D721Med (cell line): ENCODE measurements around the gene RELT.

ENCODE experiments used
- DNase-seq: peaks from one replicate; pipeline ENCODE4 v3.0.0; 2011; ENCODE audit warnings: low spot score; ENCODE audit not compliant: insufficient read length
- FAIRE-seq: peaks from 2 replicates; lab custom pipeline; 2011; peaks lifted over from hg19 to GRCh38; lab: Jason Lieb, UNC
- CTCF ChIP-seq: IDR thresholded peaks from 2 replicates; pipeline ENCODE4 v1.5.1; 2012; ENCODE audit warnings: mild to moderate bottlenecking, control low read depth; ENCODE audit not compliant: insufficient read depth; ENCODE audit errors: missing control alignments

Gene RELT

DNA sequence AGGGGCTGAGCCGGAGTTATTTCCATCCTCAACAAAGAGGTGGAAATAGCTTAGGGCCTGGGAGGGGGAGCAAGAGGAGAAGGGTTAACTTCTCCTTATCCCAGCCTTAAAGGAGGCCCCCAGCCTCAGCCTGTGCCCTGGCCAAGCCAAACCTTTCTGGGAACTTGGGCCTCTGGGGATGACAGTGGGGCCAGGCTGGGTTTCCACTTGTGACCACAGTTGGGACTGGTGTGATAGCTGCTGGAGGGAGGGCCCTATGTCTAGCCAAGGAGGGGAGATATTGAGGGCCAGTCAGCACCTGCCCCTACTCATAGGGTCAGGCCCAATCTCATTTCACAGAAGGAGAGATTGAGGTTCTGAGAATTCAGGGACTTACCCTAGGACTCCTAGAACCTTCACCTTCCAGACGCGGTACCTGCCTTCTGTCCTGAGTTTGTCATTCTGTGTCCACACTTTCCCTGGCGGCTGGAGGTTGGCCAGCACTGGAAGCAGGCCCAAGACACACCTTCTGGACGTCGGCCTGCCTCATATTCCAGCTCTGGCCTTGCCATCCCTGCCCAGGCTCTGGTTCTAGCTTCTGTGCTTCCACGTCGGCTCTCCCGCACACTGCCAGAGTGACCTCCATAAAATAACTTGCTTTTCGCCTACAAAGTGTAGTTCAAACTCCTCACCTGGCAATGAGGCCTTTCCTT is 3.1 kb downstream of the RELT start:
- no peak for TF ChIP-seq CTCF
- FAIRE-seq (no peak), DNase-seq (no peak)

DNA sequence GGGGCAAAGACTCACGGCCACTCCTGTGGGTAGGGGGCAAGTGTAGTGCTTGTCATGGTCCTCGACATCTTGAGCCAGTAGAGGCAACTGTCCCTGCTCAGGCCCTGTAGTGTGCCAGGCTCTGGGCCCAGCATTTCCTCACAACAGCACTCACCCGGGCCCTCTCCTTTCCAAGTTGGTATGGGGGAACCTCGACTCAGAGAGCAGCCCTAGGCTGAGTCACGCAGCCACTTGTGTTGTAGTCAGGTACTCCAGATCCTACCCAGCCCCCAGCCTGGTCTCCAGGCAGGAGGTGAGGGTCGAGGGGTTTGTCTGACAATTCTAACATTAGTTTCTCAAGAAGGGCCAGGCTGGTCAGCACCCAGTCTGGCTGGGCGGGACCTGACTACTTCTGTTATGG is 4.1 kb downstream of the RELT start:
- DNase-seq (no peak), FAIRE-seq (no peak)
- TF ChIP-seq CTCF: no peak

DNA sequence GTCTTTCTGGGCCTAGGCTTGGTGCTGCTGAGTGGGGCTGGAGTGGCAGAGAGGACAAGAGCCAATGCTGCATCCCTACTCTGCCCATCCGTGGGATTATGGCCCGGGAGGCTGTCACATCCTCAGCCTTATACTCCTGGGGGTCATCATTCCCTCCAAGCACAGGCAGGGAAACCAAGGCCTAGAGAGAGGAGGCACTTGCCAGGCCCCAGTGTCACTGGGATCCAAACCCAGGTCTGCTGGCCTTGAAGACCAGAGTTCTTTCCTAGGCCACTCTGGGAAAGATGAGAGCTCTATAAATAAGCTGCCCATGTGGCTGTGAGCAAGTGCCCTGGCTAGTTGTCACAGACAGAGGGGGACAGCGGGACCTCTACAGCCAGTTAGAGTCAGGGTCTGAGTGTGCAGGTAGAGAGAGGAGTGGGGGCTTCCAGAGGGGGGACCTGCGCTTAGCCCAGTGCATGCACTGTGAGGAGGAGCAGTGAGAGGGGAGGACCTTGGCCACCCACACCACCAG is 4.8 kb downstream of the RELT start:
- TF ChIP-seq CTCF: no peak
- no peak for DNase-seq
- FAIRE-seq: no peak

GRCh38 chr11:73381589-73381988 is 5.4 kb downstream of the RELT start:
- no peak for DNase-seq
- no peak for TF ChIP-seq CTCF
- FAIRE-seq: no peak

DNA sequence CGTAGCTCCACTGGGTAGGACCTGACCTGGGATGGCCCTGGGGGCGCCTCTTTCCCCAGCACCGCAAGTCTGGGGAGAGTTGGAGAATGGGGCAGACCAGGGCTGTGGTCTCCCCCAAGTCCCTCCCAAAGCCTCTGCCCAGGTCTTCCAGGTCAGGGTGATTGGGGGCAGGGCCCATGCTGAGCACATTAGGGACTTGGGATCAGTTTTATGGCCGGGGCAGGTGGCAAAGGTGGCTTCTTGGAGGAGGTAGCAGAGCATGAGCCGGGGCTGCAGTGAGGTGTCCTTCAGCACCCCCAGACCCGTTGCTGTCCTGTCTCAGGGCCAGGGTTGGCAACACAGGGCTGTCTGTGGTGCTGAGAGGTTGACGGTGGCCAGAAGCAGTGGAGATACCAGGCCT is 6.0 kb downstream of the RELT start:
- no peak for DNase-seq
- TF ChIP-seq CTCF: no peak
- no peak for FAIRE-seq

DNA sequence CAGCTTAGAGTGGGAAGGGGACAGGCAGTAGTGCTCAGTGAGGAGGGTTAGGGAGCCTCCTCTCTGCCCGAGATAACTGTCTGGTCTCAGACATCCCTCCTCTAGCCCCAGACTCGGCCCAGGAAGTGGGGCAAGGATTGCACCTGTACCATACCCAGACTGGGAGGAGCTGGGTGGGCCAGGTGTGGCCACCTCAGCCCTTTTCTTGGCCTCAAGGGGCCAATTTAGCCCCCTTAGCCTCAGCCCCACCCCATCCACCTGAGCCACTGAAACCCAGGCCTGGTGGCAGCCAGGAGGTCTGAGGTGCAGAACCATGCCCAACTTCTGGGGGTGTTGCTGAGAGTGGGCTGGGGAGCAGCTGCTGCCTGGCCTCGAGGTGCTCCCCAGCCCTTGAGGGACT is 6.5 kb downstream of the RELT start:
- DNase-seq: no peak
- no peak for TF ChIP-seq CTCF
- FAIRE-seq: no peak
